Fibroblast of skin of right biceps (primary cell): ENCODE results near the gene TP53I11.

Experiments used
- DNase-seq: peaks from one replicate; pipeline ENCODE4 v3.0.0-alpha.2; 2013

TP53I11 gene

DNA sequence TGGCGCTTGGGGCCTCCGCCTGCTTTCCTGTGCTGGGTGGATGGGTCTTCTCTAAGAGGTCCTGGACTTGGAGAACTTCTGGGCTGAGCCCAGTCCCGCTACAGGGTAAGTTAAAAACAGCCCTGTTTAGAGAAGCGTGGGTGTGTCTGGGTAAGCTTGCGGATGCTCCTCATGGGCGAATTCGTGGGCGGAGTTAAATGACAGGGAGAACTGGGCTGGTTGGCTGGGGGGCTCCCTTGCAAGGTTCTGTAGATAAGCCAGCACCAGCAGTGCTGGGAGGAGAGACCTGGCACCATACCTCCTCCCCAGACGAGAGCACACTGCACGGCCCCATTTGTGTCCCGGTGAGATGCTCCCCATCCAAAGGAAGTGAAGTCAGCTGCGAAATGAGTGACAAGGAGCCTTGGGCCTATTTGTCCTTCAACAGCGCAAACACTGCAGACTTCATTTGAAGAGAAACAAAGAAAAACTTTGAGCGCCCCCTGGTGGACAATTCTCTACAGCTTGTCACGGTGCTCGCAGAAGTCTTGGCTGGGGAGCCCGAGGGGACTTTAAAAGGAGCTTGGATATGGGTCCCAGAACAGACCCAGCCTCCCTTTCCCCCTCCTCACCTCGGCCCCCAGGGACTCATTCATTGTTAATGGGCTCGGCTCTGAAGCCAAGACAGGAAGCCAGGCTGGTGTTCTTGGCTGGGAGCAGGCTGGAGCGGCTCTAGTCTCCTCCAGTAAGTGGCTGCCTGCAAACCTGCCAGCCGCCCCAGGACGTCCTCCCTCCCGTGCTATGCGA lies 39.5 kb downstream of the TP53I11 start:
- peak; percentile 81 for DNase-seq

DNA sequence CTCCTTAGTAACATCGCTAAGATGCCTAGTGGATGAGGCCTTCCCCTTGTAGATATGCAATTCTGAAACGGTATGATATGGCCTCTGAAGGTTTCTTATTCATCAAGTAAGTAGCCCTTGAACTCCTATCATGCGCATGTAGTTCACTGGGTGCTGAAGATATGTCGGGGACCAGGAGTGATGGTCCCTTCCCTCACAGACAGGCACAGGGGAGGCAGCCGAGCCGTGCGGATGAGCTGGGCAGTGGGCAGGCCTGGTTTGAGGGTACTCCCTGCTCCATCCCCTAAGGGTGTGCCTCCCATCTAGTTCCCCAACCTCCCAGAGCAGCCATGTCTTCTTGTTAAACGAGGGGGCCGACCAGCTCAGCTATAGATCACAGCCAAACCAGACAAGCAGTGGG lies 40.1 kb downstream of the TP53I11 start:
- no peak for DNase-seq

DNA sequence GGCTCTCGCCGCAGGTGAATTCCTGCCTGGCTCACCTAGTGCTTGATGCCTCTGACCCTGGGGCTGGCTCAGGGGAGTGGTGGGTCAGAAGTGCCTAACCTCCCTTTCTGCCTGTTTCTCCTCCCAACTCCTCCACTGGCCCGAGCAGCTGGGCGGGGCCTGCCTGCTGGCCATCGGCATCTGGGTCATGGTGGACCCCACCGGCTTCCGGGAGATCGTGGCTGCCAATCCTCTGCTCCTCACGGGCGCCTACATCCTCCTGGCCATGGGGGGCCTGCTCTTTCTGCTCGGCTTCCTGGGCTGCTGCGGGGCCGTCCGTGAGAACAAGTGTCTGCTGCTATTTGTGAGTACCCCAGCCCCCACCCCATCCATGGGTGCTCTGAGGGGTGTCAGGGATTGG lies 41.1 kb downstream of the TP53I11 start:
- no peak for DNase-seq

DNA sequence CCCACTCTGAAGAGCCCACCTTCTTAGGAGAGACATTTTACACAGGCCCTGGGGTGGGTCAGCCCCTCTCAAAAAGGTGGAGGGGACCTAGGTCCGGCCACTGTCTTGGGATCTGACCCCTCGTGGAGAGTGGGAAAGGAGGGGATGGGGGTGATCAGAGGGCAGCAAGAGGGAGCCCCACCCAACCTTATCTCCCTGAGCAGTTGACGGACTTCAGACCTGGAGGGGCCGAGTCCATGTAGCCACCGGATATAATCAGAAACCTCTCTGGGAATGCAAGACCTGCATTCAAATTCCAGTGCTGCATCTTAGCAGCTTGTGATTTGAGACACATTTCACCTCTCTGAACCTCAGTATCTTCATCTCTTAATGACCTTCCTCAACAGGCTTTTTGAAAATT lies 44.0 kb downstream of the TP53I11 start:
- DNase-seq = no peak

DNA sequence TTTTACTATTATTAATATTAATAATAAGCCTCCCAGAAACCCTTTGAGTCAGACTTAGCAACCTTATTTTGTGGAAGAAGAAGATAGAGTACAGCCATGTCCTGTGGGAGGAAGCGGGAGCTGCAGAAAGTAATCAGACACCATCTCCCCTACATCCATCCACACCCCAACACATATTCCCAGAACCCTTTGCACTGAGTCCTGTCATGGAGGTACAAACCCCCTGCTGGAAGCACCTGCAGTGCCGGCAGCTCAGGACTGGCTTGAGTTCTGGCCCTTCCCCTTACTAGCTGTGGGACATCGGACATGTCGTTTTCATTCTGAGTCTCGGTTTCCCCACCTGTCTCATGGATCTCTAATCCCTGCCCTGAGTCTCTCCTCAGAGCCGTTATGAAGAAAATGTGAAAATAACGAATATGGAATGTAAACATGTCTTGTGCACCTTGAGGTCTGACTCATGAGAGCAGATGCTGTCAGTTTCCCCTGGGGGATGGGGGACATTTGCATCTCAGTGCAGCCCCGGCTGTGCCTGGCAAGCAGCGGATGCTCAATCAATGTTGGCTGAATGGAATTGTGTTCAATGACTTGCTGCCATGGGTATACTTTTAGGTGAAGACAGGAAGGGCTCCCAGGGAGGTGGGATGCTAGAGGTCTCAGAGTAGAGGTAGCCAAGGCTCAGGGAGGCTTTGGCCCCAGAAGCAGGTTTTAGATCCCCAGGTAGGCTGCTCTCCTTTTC lies 45.4 kb downstream of the TP53I11 start:
- no peak for DNase-seq

DNA sequence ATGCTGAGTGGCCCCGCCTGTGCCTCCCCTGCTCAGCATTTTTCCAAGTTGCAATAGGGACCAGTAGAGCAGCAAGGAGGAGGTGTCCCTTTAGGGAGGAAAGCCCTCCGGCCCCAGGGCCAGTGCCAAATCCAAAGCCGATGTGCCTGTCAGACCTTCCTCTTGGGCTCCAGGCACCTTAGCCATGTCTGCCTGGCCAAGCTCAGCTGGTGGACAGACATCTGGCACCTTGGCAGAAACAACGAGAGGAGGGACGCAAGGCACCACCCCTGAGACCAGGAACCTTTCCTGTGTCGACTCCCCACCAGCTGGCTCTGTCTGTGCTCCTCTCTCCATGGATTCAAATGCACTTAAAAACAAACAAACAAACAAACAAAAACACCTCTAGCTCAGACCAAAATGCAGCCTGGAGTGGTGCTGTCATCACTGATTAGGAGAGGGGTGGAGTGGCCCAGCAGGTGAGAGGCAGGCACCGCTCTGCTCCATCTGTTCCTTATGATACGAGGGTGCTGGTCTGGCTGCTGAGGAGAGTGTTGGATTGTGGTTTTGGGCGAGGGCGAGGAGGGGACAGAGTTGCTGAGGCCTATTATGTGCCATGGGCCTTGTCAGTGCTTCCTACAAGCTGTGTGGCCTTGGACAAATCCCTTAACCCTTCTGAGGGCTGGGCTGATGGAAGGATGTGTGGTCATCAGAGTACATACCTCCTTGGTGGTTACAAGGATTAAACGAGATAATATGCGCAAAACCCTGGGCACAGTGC lies 46.2 kb downstream of the TP53I11 start:
- DNase-seq = no peak

DNA sequence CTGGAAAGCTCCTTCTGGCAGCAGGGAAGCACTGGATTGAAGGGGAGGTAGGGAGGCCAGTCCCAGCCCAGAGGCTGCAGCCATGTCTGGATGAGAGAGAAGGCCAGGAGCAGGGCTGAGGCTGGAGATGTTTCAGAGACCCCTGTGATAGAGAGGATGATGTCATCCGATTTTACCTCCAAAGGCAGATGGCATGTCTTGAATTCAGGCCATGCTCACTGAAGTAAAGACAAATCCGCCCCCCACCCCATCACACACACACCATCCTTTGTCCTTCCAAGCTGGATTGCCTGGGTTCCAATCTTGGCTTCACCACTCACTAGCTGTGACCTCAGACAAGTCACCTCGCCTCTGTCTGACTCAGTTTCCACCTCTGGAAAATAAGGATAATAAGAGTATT lies 47.2 kb downstream of the TP53I11 start:
- DNase-seq = no peak

DNA sequence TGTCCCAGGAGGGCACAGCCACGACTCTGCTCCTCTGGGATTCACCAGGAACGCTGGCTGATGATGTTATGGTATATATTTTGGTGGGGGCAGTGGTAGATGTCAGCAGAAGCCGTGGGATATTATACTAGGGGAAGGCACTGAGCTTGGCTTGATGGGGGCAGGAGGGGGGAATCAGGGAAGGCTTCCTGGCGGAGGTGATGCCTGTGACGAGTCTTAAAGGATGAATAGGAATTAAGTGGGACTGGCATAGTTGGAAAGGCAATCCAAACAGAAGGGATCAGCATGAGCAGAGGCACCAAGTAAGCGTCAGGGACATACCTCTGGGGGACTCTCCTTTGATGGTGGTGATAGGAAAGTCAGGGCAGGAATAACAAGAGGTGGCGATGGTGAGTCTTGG lies 47.6 kb downstream of the TP53I11 start:
- DNase-seq = no peak

DNA sequence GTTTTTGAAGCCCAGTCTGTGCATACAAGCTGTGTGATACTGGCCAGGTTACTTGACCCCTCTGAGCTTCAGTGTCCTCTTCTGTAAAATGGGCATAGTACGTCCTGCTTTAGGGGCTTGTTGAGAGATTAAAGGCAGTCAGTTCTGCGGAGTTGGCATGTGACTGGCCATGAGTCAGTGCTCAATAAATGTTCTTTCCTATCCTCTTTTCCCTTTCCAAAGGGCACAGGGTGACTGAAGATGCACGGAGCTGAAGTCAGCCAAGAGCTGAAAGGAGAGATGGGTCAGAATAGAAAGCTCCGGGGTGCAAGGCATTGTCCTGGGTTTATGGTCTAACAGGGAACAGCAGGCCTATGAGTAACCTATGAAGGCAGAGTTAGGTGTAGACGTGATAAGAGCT lies 48.9 kb downstream of the TP53I11 start:
- no peak for DNase-seq

DNA sequence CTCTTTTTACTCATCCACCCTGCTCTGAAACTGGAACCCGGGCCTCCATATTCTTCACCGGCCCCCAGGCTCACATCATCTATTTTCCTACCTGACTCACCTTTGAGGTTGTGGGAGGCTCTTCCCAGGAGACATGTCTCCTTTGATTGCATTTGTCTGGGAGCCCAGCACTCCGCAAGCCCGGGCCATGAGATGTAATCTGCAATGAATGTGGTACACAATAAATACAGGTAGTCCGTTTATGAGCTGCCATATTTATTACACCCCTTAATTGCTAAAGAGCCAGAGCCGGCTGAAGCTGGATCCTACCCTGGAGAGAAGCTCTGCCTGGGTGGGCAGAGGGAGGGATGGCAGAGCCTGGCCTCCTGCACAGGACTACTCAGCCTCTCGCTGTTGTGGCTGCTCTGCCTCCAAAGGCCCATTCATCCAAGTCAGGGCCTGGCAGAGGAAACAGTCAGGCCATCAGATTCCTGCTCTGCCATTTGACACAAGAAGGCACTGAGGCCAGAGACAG lies 49.5 kb downstream of the TP53I11 start:
- DNase-seq = no peak

DNA sequence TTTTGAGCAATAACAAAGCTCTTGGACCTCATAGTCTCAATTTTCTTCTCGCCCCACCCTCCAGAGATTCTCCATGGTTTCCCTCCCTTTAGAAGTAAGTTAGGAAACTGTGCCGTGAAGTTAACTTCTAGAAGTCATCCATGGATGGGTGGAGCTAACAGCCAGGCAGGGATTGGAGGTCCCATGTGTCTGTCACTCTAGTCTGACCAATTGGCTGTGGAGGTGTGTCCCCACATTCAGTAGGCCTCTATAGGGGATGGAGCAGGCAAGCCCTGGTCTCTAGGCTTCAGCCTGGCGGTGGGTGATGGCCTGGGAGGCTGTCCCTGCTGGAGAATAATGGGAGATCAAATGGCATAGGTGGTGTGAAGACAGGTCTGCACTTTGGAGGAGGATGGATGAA lies 50.7 kb downstream of the TP53I11 start:
- peak; percentile 83 for DNase-seq

DNA sequence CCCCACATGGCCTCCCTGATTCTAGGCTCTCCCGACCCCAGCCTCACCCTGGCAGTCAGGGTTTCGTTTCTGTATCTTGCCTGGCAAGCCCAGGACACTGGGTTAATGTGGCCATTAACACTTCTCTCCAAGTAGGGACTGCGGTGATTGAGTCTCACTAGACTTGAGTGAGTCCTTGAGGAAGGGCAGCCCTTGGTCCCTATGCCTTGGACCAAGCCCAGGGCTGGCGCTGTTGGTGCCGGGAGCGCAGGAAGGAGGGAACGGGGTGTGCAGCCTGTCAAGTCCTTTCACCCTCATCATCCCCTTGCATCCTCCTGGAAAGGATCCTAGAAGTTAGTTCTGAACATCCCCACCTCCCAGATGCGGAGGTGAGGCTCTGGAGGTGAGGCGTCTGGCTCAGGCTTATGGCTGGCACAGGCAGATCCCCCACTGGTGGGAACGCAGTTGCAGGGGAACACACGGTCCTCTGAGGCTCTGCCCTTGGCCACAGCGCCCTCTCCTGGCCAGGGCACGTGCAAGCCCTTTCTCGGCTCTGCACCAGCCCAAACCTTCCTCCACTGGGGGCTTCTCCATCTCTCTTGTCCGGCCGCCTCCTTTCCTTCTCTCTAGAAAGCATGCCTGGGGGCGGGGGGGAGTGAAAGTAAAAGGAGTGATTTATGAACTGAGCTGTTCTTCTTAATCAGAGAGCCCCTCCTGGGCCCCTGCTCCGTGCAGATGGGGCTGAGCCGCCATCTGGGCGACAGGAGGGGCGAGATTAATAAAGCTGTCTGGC lies 56.7 kb downstream of the TP53I11 start:
- DNase-seq = peak; percentile 71

DNA sequence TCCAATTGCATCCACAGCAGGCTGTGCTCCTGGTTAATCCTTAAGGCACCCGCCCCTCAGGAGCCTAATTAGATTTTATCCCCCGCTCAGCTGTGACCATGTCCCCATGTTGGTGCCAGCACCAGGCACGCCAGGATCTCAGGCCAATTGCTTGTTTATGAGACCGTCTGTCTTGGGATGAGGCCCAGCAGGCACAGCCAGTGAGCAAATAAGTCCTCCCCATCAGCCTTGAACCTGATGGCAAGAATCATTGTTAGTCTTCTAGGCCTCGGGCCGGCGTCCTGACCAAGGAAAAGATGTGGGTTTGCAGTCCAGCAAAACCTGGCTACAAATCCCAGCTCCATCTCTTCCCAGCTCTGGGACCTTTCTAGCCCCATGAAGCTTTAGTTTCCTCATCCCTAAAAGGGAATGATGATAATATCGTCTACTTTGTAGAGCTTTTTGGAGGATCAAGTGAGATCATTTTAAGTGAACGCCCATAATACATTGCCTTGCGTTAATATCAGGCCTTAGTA lies 57.3 kb downstream of the TP53I11 start:
- no peak for DNase-seq

DNA sequence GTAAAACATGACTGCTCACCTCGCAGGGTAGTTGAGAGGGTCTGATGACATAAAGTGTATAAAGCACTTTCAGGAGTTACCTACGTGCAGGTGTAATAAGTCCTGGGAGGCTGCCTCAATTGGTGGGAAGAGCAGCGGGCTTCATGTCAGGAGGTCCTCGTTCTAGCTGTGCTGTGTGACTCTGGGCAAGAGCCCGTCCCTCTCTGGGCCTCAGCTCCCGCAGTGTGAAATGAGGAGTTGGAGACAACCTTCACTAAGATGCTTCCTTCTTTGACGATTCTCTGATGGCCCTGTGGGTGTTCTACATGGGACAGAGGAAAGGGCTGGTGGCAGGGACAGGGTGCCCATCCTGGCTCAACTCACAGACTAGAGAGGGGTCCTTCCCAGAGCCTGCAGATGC lies 57.8 kb downstream of the TP53I11 start:
- no peak for DNase-seq

DNA sequence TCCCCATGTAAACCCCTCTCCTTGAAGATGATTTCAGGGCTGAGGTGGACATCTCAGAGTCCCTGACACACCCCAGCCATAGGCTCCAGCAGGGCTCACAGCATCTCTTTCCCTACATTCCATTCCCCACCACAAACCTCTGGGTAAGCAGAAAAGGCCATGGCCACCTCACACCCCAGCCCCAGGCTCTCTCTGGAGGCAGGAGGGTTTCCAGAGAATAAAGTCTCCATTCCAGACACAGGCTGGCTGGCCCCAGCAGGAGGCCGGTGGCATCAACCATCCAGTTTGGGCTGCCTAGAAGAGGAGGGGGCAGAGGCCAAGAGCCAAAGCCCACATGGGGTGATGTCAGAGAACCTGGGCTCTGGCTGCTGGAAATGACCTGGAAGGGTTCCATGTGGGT lies 61.4 kb downstream of the TP53I11 start:
- DNase-seq = peak; percentile 66

DNA sequence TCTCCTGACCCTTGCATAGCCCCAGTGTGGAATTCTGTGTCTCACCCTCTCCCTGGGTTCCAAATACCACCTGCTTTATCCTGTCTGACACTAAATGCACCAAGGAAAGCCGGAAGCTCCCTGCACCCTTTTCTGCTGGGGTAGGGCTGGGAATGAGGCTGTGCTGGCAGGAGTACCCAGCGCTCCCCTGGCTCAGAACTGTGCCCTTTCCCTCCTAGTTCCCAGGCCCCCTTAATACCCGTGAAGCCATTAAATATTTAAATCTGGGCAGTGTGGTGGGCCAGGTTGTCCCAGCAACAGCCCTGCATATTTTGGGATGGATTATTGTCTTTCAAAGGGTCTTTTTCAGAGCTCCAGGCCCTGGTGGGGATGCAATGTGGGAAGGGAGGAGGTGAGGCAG lies 63.0 kb downstream of the TP53I11 start:
- DNase-seq = no peak

DNA sequence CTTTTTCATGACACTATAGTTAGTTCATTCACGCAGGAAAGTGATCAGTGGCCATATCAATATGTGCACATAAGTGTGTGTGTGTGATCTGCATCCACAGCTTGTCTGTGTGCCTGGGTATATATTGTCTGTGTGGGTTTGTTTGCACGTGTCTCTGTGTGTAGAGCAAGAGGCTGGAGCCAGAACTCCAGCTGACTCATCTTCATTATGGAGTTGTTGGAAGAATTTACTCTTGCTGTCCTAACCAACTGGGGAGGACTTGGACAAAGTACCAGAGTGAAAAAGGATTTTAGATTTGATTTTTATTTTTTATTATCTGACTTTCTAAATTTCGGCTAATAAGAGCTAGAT lies 63.9 kb downstream of the TP53I11 start:
- peak; percentile 88 for DNase-seq

DNA sequence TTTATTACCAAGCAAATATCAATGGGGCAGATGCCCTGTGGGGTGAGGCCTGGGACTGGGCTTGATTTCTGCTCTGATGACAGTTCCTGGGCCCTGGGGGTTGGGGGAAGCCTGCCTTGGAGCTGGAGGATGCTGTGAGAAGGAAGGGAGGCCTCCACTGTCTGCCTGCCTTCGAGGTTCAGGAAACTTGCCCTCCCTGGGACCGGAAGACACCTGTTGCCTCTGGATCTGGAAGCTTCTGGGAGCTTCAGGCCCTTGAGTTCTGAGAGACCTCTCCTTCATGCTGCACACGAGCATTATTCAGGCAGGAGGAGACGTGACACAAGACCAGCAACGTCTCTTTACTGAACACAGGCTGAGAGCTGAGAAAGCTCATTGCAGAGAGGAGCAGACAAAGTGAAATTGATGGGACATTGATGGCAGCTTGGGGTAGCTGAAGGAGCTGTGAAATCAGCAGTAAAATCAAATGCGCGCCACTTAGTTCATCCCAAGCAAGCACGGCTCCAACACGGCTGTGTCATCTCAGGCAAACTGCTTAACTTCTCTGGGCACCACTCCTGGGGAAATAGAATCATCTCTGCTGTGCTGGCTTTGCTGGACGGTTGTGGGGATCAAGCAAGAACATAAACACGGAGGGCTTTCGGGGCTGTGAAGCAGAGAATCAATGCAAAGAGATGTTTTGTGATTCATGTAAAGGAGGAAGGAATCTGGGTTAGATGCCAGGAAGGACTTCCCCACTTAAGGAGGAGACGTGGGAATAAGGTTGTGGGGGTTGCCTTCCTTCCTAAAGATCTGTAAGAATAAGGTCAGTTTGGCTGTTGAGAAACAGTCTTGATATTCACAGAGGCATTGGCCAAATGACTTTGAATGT lies 64.5 kb downstream of the TP53I11 start:
- DNase-seq = peak; percentile 83

DNA sequence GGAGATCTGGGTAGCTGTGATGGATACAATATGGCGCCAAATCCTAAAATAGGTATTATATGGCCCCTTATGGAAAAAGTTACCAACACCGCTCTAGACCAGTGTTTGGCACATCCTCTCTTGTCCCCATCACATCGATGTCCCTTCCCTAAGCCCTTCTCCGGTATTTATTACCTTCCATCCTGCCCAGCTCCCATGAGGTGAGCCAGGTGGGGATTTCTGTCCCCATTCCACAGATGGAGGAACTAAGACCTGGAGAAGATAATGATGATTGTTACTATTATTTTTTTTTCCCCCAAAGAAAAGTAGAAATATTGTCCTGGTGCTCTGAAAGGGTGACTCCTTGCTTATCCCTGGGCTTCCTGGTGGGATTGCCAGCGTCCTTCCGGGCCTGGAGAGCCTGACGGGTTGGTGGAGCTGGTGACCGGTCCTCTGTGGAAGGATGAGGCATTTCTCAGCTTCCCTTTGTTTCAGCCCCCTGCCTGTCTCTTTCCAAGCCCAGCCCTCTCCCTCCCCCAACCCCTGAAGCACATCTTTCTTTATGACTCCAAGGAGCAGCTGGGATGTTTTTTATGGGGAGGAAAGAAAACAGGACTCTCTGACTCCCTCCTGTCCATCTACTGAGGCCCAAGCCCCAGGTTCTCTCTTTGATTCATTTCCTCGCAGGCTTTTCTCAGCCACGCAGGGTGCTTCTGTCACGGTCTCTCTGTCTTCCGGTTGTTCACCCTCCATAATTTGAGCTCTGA lies 65.4 kb downstream of the TP53I11 start:
- DNase-seq = peak; percentile 55

DNA sequence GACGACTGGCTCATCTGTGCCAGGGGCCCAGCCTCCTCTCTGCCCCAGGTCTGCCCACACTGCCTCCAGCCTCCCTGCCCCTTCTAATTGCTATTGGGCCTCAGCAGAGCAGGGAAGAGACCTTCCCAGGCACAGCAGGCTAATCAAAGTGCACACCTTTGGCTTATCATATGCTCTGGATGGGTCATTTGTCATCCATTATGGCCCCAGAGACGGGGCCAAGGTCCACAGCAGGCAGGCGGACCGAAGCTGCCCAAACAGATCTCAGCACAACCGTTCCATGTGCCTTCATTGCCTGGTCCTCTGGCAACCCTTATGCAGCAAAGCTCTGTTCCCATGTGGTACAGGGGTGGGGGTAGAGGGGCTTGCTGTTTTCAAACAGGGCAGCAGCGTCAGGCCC lies 66.6 kb downstream of the TP53I11 start:
- no peak for DNase-seq

DNA sequence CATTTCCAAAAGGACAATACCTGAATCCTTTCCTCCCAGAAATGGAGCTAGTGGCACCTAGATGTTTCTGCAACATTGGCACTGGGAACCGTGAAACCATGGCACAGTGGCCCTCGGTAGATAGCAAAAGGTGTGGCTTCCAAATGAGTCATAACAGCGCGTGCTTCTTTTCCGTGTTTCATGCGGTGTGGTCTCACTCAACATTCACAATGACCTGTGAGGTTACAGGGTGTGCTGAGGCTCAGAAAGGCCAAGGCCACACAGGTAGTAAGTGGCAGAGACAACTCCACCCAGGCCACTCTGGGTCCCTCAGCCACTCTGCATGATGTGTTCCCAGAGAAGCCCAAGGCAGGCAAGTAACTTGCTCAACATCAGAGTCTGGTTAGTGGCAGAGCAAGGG lies 67.4 kb downstream of the TP53I11 start:
- DNase-seq = no peak
